ENCODE results near the gene GTF2A1L.
"Not testable (repeated sequence)": the region's sequence is repeated elsewhere in the genome, so short reads cannot be mapped to it uniquely, and the experiment has no call there.

GRCh38 chr2:48614581-48614980 is 3.1 kb upstream of the GTF2A1L start:
- TF ChIP-seq, protein P1, sequence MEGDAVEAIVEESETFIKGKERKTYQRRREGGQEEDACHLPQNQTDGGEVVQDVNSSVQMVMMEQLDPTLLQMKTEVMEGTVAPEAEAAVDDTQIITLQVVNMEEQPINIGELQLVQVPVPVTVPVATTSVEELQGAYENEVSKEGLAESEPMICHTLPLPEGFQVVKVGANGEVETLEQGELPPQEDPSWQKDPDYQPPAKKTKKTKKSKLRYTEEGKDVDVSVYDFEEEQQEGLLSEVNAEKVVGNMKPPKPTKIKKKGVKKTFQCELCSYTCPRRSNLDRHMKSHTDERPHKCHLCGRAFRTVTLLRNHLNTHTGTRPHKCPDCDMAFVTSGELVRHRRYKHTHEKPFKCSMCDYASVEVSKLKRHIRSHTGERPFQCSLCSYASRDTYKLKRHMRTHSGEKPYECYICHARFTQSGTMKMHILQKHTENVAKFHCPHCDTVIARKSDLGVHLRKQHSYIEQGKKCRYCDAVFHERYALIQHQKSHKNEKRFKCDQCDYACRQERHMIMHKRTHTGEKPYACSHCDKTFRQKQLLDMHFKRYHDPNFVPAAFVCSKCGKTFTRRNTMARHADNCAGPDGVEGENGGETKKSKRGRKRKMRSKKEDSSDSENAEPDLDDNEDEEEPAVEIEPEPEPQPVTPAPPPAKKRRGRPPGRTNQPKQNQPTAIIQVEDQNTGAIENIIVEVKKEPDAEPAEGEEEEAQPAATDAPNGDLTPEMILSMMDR (IDR thresholded peaks at IDR 0.05; ENCODE audit: low read length), result not testable (repeated sequence)
- TF ChIP-seq EZH2phosphoT487 (IDR thresholded peaks at IDR 0.05; ENCODE audit: low read length), result not testable (repeated sequence)
